Calu3 (cell line): Measurements from ENCODE around the gene PI4K2B. TPM values are rescaled to one million over a fixed set of nuclear protein-coding genes. Genes with fewer than 3 reads are reported as not detected.
A peak's percentile ranks its signal among the peaks of the same experiment; 100 is the strongest.

Experiments
- BruUV-seq: library from RNA; stranded (reverse); fragments of 400-500 nt; replicated peaks from 2 replicates; lab custom pipeline; 2021; lab: Mats Ljungman, UMichigan
- CTCF ChIA-PET: fragments of 300-600 bp; sonication (Branson Sonifier 250); formaldehyde crosslinking; loops from one replicate; lab custom pipeline; 2022; ENCODE audit warnings: antibody characterized with exemption; lab: Charles Lee
- DNase-seq: peaks from one replicate; pipeline ENCODE4 v3.0.0; 2022
- H3K27ac Mint-ChIP-seq: one replicate; pipeline ENCODE4 v1.8.0; 2022; ENCODE audit warnings: mixed read lengths; ENCODE audit not compliant: unreplicated experiment
- H3K27me3 Mint-ChIP-seq: one replicate; pipeline ENCODE4 v1.8.0; 2022; ENCODE audit warnings: mixed read lengths; ENCODE audit not compliant: unreplicated experiment
- H3K36me3 Mint-ChIP-seq: one replicate; pipeline ENCODE4 v1.8.0; 2022; ENCODE audit warnings: mild to moderate bottlenecking, moderate library complexity, mixed read lengths; ENCODE audit not compliant: insufficient read depth, unreplicated experiment
- H3K4me1 Mint-ChIP-seq: one replicate; pipeline ENCODE4 v1.8.0; 2022; ENCODE audit warnings: mild to moderate bottlenecking, low read depth, mixed read lengths; ENCODE audit not compliant: unreplicated experiment
- H3K4me3 Mint-ChIP-seq: one replicate; pipeline ENCODE4 v1.8.0; 2022; ENCODE audit warnings: mild to moderate bottlenecking, low read depth, moderate library complexity, mixed read lengths; ENCODE audit not compliant: unreplicated experiment
- H3K9me3 Mint-ChIP-seq: one replicate; pipeline ENCODE4 v1.8.0; 2022; ENCODE audit warnings: low read depth, mixed read lengths; ENCODE audit not compliant: unreplicated experiment
- intact Hi-C: fragments of 100-400 bp; cut with micrococcal nuclease; formaldehyde crosslinking; loops from one replicate; pipeline ENCODE4 v1.10.0; 2022; ENCODE audit not compliant: unreplicated experiment
- total RNA-seq: library from RNA; stranded (reverse); gene quantifications from 2 replicates; pipeline ENCODE4 v1.2.3, GENCODE V29; 2022
- TF ChIP-seq, protein P1 (sequence below): fragments of 200-600 bp; IDR thresholded peaks from one replicate; pipeline ENCODE4 v1.8.0; 2022; ENCODE audit warnings: antibody characterized with exemption; ENCODE audit not compliant: unreplicated experiment

PI4K2B gene
- total RNA-seq, 1 experiment from 2014 or later = 13.2 TPM

- Mint-ChIP-seq H3K4me3 (no peak overlapping the region), H3K4me1 (no peaks in the 10 kb centered on the region), H3K27me3 (no peaks in the 10 kb centered on the region), H3K27ac (no peak overlapping the region), H3K36me3 (peaks cover 6% of the 10 kb centered on the region), H3K9me3 (no peaks in the 10 kb centered on the region)
- no TSS peak for BruUV-seq
- intact Hi-C loops = no loop called here
- no peak for DNase-seq
- TF ChIP-seq, protein P1, sequence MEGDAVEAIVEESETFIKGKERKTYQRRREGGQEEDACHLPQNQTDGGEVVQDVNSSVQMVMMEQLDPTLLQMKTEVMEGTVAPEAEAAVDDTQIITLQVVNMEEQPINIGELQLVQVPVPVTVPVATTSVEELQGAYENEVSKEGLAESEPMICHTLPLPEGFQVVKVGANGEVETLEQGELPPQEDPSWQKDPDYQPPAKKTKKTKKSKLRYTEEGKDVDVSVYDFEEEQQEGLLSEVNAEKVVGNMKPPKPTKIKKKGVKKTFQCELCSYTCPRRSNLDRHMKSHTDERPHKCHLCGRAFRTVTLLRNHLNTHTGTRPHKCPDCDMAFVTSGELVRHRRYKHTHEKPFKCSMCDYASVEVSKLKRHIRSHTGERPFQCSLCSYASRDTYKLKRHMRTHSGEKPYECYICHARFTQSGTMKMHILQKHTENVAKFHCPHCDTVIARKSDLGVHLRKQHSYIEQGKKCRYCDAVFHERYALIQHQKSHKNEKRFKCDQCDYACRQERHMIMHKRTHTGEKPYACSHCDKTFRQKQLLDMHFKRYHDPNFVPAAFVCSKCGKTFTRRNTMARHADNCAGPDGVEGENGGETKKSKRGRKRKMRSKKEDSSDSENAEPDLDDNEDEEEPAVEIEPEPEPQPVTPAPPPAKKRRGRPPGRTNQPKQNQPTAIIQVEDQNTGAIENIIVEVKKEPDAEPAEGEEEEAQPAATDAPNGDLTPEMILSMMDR = no peak
- CTCF ChIA-PET = no interaction called here
Measured at GRCh38 chr4:25297528-25298242, 63.9 kb downstream of the PI4K2B start.

DNA sequence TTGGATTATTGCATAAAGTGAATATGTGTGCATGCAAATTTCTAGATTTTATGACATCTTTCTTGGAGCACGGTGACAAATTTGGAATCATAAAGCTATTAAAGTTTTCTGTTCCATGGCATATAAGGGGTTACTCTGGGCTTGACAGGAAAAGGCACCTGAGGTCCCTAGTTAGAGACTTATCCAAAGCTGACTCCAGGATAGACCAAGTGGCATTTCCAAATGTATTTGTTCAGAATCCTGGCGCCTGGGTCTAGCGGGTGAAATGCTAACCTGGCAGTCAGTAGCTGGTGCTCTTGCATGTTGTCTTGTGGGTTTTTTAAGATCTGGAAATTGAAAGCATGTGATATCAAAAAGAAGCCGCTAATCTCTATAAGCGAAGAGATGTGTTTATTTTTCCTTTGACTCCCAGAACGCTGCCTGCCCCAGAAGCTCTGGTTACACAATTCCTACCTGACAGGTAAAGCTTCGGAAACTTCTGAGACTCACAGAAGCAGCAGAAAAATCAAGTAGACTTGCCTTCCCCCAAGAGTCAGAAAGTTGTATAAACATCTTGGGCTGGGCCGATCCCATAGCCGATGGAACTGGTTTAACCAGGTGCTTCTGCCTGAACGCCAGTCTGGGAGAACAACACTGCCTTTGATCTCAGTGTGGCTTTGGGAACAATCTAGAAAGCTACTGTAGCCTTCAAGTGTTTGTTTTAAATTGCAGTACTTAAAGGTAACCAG, 65.8 kb downstream of the PI4K2B start:
- Mint-ChIP-seq H3K27ac (peak overlapping the region; percentile 39), H3K4me3 (peak overlapping the region; percentile 53)

DNA sequence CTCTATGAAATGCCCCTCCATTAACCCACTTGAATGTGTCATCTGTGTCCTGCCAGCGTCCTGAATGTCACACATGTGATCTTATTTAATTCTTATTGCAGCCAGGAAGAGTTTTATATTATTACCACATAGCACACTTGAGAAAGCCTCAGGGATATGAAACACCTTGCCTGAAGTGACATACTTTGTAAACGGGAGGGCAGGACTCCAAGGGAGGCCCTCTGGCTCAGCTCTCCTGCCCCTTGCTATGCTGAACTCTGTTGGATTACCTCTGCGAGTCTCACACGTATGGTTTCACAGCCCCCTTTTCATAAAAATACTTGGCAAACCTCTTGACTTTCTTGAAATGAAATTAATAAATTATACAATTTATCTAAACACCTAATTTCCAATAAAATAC, 67.6 kb downstream of the PI4K2B start:
- H3K4me3 Mint-ChIP-seq = no peak overlapping the region
- no peak overlapping the region for H3K27ac Mint-ChIP-seq
- TF ChIP-seq, protein P1 = no peak
- no peaks in the 10 kb centered on the region for H3K9me3 Mint-ChIP-seq
- no peaks in the 10 kb centered on the region for H3K27me3 Mint-ChIP-seq
- no TSS peak for BruUV-seq
- intact Hi-C loops = no loop called here
- H3K36me3 Mint-ChIP-seq = peaks cover 6% of the 10 kb centered on the region
- CTCF ChIA-PET = interaction anchor here (2.9 kb wide), 1 partner anchor 11 kb away, joined by 32 read pairs; the partner anchor contains the start of gene ZCCHC4
- DNase-seq = no peak
- H3K4me1 Mint-ChIP-seq = no peaks in the 10 kb centered on the region

More for the DNA sequence above, 65.8 kb downstream of the PI4K2B start:
- peak; percentile 75 for DNase-seq
- intact Hi-C loops = no loop called here
- BruUV-seq = no TSS peak
- H3K27me3 Mint-ChIP-seq = no peaks in the 10 kb centered on the region
- TF ChIP-seq, protein P1 = no peak
- CTCF ChIA-PET = interaction anchor here (0.6 to 2.9 kb wide), 5 partner anchors 12 to 826 kb away, joined by 3 to 32 read pairs (median 4); partner anchors contain the start of genes PI4K2B, SEPSECS and ZCCHC4
- H3K36me3 Mint-ChIP-seq = peaks cover 6% of the 10 kb centered on the region
- H3K4me1 Mint-ChIP-seq = no peaks in the 10 kb centered on the region
- no peaks in the 10 kb centered on the region for H3K9me3 Mint-ChIP-seq

- H3K36me3 Mint-ChIP-seq = peaks cover 6% of the 10 kb centered on the region
- H3K4me1 Mint-ChIP-seq = no peaks in the 10 kb centered on the region
- no peaks in the 10 kb centered on the region for H3K27me3 Mint-ChIP-seq
- intact Hi-C loops = no loop called here
- no peaks in the 10 kb centered on the region for H3K9me3 Mint-ChIP-seq
- H3K4me3 Mint-ChIP-seq = no peak overlapping the region
- CTCF ChIA-PET = interaction anchor here (0.7 kb wide), 1 partner anchor 10 kb away, joined by 3 read pairs; the partner anchor contains the start of gene ZCCHC4
- no peak for DNase-seq
- H3K27ac Mint-ChIP-seq = no peak overlapping the region
- BruUV-seq = no TSS peak
- TF ChIP-seq, protein P1 = no peak
Measured at GRCh38 chr4:25302626-25303025, 68.8 kb downstream of the PI4K2B start.
